Measurements from ENCODE around the gene OR8G5. TPM values are rescaled to one million over a fixed set of nuclear protein-coding genes. Genes with fewer than 3 reads are reported as not detected.

The OR8G5 gene
- total RNA-seq, 2 donors from 2014 or later = 0.18 TPM; not detected in 1

GRCh38 chr11:124307093-124307492, 50.9 kb downstream of the OR8G5 start:
- H3K36me3 Mint-ChIP-seq (ENCODE audit: low read depth) = no peaks in the 10 kb centered on the region
- H3K9me3 Mint-ChIP-seq = no peaks in the 10 kb centered on the region
- no peaks in the 10 kb centered on the region for H3K4me1 Mint-ChIP-seq

GRCh38 chr11:124310721-124311120, 54.5 kb downstream of the OR8G5 start:
- no peaks in the 10 kb centered on the region for H3K9me3 ChIP-seq (ENCODE audit: control insufficient read depth, low read length)
- H3K27ac Mint-ChIP-seq = no peak overlapping the region
- no peak for TF ChIP-seq CTCF (conservative IDR thresholded peaks at IDR 0.05)

More at GRCh38 chr11:124307093-124307492, 50.9 kb downstream of the OR8G5 start:
- no peaks in the 10 kb centered on the region for H3K9me3 ChIP-seq (ENCODE audit: control insufficient read depth, low read length)
- H3K27me3 ChIP-seq (ENCODE audit: control insufficient read depth, insufficient read depth, low read length, poor library complexity, severe bottlenecking) = no peaks in the 10 kb centered on the region
- no peaks in the 10 kb centered on the region for H3K4me1 ChIP-seq (ENCODE audit: control insufficient read depth, insufficient read depth, low read length)
- no peak for TF ChIP-seq CTCF (conservative IDR thresholded peaks at IDR 0.05)
- Mint-ChIP-seq H3K4me3 (no peak overlapping the region), H3K27ac (no peak overlapping the region), H3K27me3 (ENCODE audit: insufficient read depth) (peaks cover 3% of the 10 kb centered on the region)
- DNase-seq = no peak
- no peaks in the 10 kb centered on the region for H3K36me3 ChIP-seq (ENCODE audit: control insufficient read depth, insufficient read depth, low read length)
- no peak overlapping the region for H3K27ac ChIP-seq (ENCODE audit: low read depth, low read length)
- H3K4me3 ChIP-seq (ENCODE audit: low read length) = no peak overlapping the region
- no peak overlapping the region for H3K9ac ChIP-seq (ENCODE audit: extremely low read depth, low read length, poor library complexity, severe bottlenecking)

GRCh38 chr11:124311269-124311668, 55.1 kb downstream of the OR8G5 start:
- DNase-seq = no peak
- no peaks in the 10 kb centered on the region for H3K9me3 Mint-ChIP-seq
- Histone ChIP-seq H3K27ac (ENCODE audit: low read depth, low read length) (no peak overlapping the region), H3K9ac (ENCODE audit: extremely low read depth, low read length, poor library complexity, severe bottlenecking) (no peak overlapping the region), H3K4me3 (ENCODE audit: low read length) (no peak overlapping the region), H3K9me3 (ENCODE audit: control insufficient read depth, low read length) (no peaks in the 10 kb centered on the region), H3K4me1 (ENCODE audit: control insufficient read depth, insufficient read depth, low read length) (no peaks in the 10 kb centered on the region), H3K27me3 (ENCODE audit: control insufficient read depth, insufficient read depth, low read length, poor library complexity, severe bottlenecking) (no peaks in the 10 kb centered on the region), H3K36me3 (ENCODE audit: control insufficient read depth, insufficient read depth, low read length) (no peaks in the 10 kb centered on the region)
- no peaks in the 10 kb centered on the region for H3K4me1 Mint-ChIP-seq
- TF ChIP-seq CTCF (conservative IDR thresholded peaks at IDR 0.05) = no peak
- H3K27me3 Mint-ChIP-seq (ENCODE audit: insufficient read depth) = peaks cover 3% of the 10 kb centered on the region
- no peak overlapping the region for H3K27ac Mint-ChIP-seq
- H3K4me3 Mint-ChIP-seq = no peak overlapping the region
- 93 to 100% methylated on average over 1 to 5 of the region's 5 CpGs for WGBS, 2 experiments (ENCODE audit: insufficient coverage in 1 of 2, insufficient read length in 1 of 2)
- no peaks in the 10 kb centered on the region for H3K36me3 Mint-ChIP-seq (ENCODE audit: low read depth)

More at GRCh38 chr11:124310721-124311120, 54.5 kb downstream of the OR8G5 start:
- Mint-ChIP-seq H3K9me3 (no peaks in the 10 kb centered on the region), H3K4me1 (no peaks in the 10 kb centered on the region), H3K4me3 (no peak overlapping the region), H3K27me3 (ENCODE audit: insufficient read depth) (peaks cover 3% of the 10 kb centered on the region), H3K36me3 (ENCODE audit: low read depth) (no peaks in the 10 kb centered on the region)
- no peak for DNase-seq
- Histone ChIP-seq H3K9ac (ENCODE audit: extremely low read depth, low read length, poor library complexity, severe bottlenecking) (no peak overlapping the region), H3K36me3 (ENCODE audit: control insufficient read depth, insufficient read depth, low read length) (no peaks in the 10 kb centered on the region), H3K27me3 (ENCODE audit: control insufficient read depth, insufficient read depth, low read length, poor library complexity, severe bottlenecking) (no peaks in the 10 kb centered on the region), H3K27ac (ENCODE audit: low read depth, low read length) (no peak overlapping the region), H3K4me1 (ENCODE audit: control insufficient read depth, insufficient read depth, low read length) (no peaks in the 10 kb centered on the region), H3K4me3 (ENCODE audit: low read length) (no peak overlapping the region)

Measured in endodermal cell (in vitro differentiated cells).